SK-N-SH (cell line): Measurements from ENCODE around the gene AKR1C1. TPM values are rescaled to one million over a fixed set of nuclear protein-coding genes. Genes with fewer than 3 reads are reported as not detected.
"Not testable (repeated sequence)": the region's sequence is repeated elsewhere in the genome, so short reads cannot be mapped to it uniquely, and the experiment has no call there.

Source experiments
- CTCF ChIA-PET: fragments of 300-600, 350-600 bp; formaldehyde crosslinking; extraction: SDS; loops from one replicate; lab custom pipeline; 2021; lab: Yijun Ruan, JAX
- POLR2A ChIA-PET: fragments of 350-600 bp; sonication (Branson Sonifier 250); formaldehyde crosslinking; extraction: SDS; loops from one replicate; lab custom pipeline; 2020; ENCODE audit warnings: antibody characterized with exemption, inconsistent platforms; lab: Yijun Ruan, JAX
- DNase-seq: peaks from one replicate; pipeline ENCODE4 v3.0.0; 2012
- H2AFZ ChIP-seq: fragments of 200-600 bp; sonication (generic); 2 replicates; pipeline ENCODE4 v1.8.1; 2016; ENCODE audit warnings: antibody characterized with exemption, mild to moderate bottlenecking, low read depth
- H3F3A ChIP-seq: fragments of 200-600 bp; sonication (generic); replicated peaks from 2 replicates; pipeline ENCODE3; 2016; ENCODE audit warnings: antibody characterized with exemption, mild to moderate bottlenecking; ENCODE audit not compliant: insufficient read depth
- H3K27ac ChIP-seq, 2 experiments: fragments of 200-500 bp in 1 of 2; fragments of 200-600 bp in 1 of 2; sonication (Bioruptor generic) in 1 of 2; sonication (generic), shearing (Covaris generic) in 1 of 2; 2 replicates each; pipeline versions ENCODE4 v1.5.1 to v1.6.1; 2014 to 2016; ENCODE audit warnings: low read depth in 2 of 2, inconsistent platforms in 1 of 2, low read length in 1 of 2, mild to moderate bottlenecking in 1 of 2, mixed read lengths in 1 of 2
- H3K27me3 ChIP-seq: fragments of 200-600 bp; sonication (generic), shearing (Covaris generic); 2 replicates; pipeline ENCODE4 v1.6.1; 2016; ENCODE audit warnings: mixed run types; ENCODE audit not compliant: insufficient read depth
- H3K36me3 ChIP-seq, 2 experiments: fragments of 200-500 bp in 1 of 2; fragments of 200-600 bp in 1 of 2; sonication (Bioruptor generic) in 1 of 2; sonication (generic) in 1 of 2; replicated peaks in 1 of 2; 2 replicates each; pipeline versions ENCODE3 to v1.5.1; 2014 to 2016; ENCODE audit warnings: low read length in 1 of 2, mild to moderate bottlenecking in 1 of 2; ENCODE audit not compliant: insufficient read depth in 2 of 2, control insufficient read depth in 1 of 2
- H3K4me1 ChIP-seq, 2 experiments: fragments of 200-500 bp in 1 of 2; fragments of 200-600 bp in 1 of 2; sonication (Bioruptor generic) in 1 of 2; sonication (generic), shearing (Covaris generic) in 1 of 2; 2 replicates each; pipeline versions ENCODE4 v1.5.1 to v1.6.1; 2014 to 2016; ENCODE audit warnings: low read depth in 1 of 2, low read length in 1 of 2, mixed run types in 1 of 2; ENCODE audit not compliant: insufficient read depth in 2 of 2, control insufficient read depth in 1 of 2
- H3K4me2 ChIP-seq: fragments of 200-600 bp; sonication (generic), shearing (Covaris generic); 2 replicates; pipeline ENCODE4 v1.6.1; 2017; ENCODE audit warnings: mixed run types
- H3K4me3 ChIP-seq, 2 experiments: fragments of 200-500 bp in 1 of 2; fragments of 200-600 bp in 1 of 2; sonication (Bioruptor generic) in 1 of 2; sonication (generic), shearing (Covaris generic) in 1 of 2; 2 replicates each; pipeline versions ENCODE4 v1.5.1 to v1.8.1; 2014 to 2016; ENCODE audit warnings: low read depth in 2 of 2, inconsistent platforms in 1 of 2, low read length in 1 of 2, mild to moderate bottlenecking in 1 of 2, mixed read lengths in 1 of 2, moderate library complexity in 1 of 2
- H3K79me2 ChIP-seq: fragments of 200-600 bp; sonication (generic); 2 replicates; pipeline ENCODE4 v1.8.1; 2017; ENCODE audit warnings: mild to moderate bottlenecking; ENCODE audit not compliant: insufficient read depth
- H3K9ac ChIP-seq: fragments of 200-600 bp; sonication (generic); 2 replicates; pipeline ENCODE4 v1.6.1; 2017; ENCODE audit warnings: mixed run types
- H3K9me2 ChIP-seq: fragments of 200-600 bp; sonication (generic); 2 replicates; pipeline ENCODE4 v1.6.1; 2017; ENCODE audit warnings: mixed run types
- H3K9me3 ChIP-seq: fragments of 200-600 bp; sonication (generic); 2 replicates; pipeline ENCODE4 v1.6.1; 2017; ENCODE audit warnings: mixed run types, mild to moderate bottlenecking, moderate library complexity
- H4K20me1 ChIP-seq: fragments of 200-600 bp; sonication (generic); 2 replicates; pipeline ENCODE4 v1.6.1; 2017; ENCODE audit warnings: mild to moderate bottlenecking, mixed run types; ENCODE audit not compliant: insufficient read depth
- ELF1 ChIP-seq: IDR thresholded peaks from 2 replicates; pipeline ENCODE4 v1.4.0; 2012
- EP300 ChIP-seq, 2 experiments: IDR thresholded peaks; 2 replicates each; pipeline versions ENCODE4 v1.4.0 to v1.6.1; 2012; ENCODE audit warnings: borderline replicate concordance in 1 of 2, low read depth in 1 of 2, low read length in 1 of 2
- FOSL2 ChIP-seq: IDR thresholded peaks from 2 replicates; pipeline ENCODE4 v1.4.0; 2012; ENCODE audit warnings: low read depth, mild to moderate bottlenecking, moderate library complexity, borderline replicate concordance
- GABPA ChIP-seq: IDR thresholded peaks from 2 replicates; pipeline ENCODE4 v1.4.0; 2012; ENCODE audit warnings: low read depth, mild to moderate bottlenecking
- JUND ChIP-seq: IDR thresholded peaks from 2 replicates; pipeline ENCODE4 v1.4.0; 2012
- NFIC ChIP-seq: IDR thresholded peaks from 2 replicates; pipeline ENCODE4 v1.4.0; 2012; ENCODE audit warnings: borderline replicate concordance
- NRF1 ChIP-seq: IDR thresholded peaks from 2 replicates; pipeline ENCODE4 v1.6.1; 2012; ENCODE audit warnings: low read depth, mild to moderate bottlenecking, low read length
- PBX3 ChIP-seq: IDR thresholded peaks from 2 replicates; pipeline ENCODE4; 2012
- RAD21 ChIP-seq: IDR thresholded peaks from 2 replicates; pipeline ENCODE4 v1.6.1; 2012; ENCODE audit warnings: mild to moderate bottlenecking, low read length
- SIN3A ChIP-seq: IDR thresholded peaks from 2 replicates; pipeline ENCODE4 v1.6.1; 2012; ENCODE audit warnings: low read depth, mild to moderate bottlenecking, low read length, moderate library complexity, borderline replicate concordance
- ZBTB33 ChIP-seq: IDR thresholded peaks from 2 replicates; pipeline ENCODE4 v1.4.0; 2012; ENCODE audit warnings: low read depth, borderline replicate concordance
- WGBS: methylation state at CpG from one replicate; pipeline ENCODE4 v1.1.6; 2017; ENCODE audit warnings: low lambda C conversion rate; 5-methylcytosine and 5-hydroxymethylcytosine counted together
- polyA plus RNA-seq, 3 experiments: library from polyadenylated mRNA; depleted of rRNA; stranded (reverse); fragments of >200 nt; gene quantifications; 2 replicates each; pipeline ENCODE4 v1.2.3, GENCODE V29; 2012

AKR1C1 gene
- polyA plus RNA-seq, 1 of the 3 experiments (the other 2 are of a cell fraction), result 1.3 TPM

DNA sequence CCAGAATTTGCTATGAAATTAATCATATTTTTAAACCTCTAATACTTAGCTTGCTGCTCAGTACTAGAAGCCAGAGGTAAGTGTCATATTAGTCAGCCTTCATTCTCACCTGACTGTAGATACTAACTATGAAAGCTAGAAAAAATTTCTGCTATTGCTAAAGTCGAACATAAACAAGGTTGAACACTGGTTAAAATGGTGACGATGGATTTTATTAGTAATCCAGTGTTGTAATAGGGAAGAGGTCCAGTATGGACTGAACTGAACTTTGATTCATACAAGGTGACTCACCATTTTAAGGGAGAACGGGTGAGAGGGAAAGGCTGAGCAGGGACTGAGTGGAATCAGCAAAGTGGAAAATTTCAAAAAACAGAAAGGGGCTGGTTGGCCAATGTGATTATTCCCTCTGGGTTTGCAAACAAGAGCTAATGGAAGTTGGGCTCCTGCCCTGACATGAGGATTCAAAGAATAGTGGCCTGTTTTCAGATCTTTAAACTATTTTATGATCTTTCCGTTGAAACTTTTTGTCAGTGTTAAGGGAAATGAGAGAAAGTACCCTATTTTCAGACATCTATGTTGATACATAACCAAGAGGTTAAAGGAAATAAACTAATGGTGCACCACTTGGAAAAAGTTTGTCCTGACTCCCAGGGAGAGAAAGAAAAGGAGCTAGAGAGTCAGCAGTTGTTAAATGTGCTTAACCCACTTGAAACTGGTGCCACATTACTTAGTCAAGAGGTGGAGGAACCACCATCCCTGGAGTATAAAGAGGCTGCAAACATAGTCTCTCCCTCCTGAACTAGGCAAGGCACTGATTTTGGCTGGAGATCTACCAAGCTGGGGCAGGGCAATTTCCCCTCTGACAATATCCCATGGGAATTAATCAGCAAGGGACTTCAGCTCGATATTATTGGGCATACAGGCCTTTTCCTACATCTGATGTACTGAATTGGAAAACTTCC, 15.3 kb upstream of the AKR1C1 start:
- H3K4me2 ChIP-seq, result no peak overlapping the region
- no peak for DNase-seq
- H3K9me2 ChIP-seq, result no peaks in the 10 kb centered on the region
- H3K79me2 ChIP-seq, result no peaks in the 10 kb centered on the region
- peak overlapping the region in 1 of 2 experiments; percentile 31; a peak in 1 of 4 replicates for H3K27ac ChIP-seq
- H2AFZ ChIP-seq, result 0 out of 2 replicates have a peak overlapping the region, but pooled peaks have one; percentile 16
- H3K36me3 ChIP-seq, result no peaks in the 10 kb centered on the region
- TF ChIP-seq EP300 (IDR thresholded peaks at IDR 0.05; ENCODE audit: borderline replicate concordance in 1 of 2, low read depth in 1 of 2, low read length in 1 of 2) (no peak), JUND (peak; percentile 10; the same call in 1 of the 2 replicates), GABPA (no peak), NFIC (no peak), ZBTB33 (no peak), RAD21 (no peak), SIN3A (no peak), FOSL2 (peak; percentile 40; the same call in 1 of the 2 replicates), ELF1 (no peak), PBX3 (no peak), NRF1 (no peak)
- no peaks in the 10 kb centered on the region for H4K20me1 ChIP-seq
- no peak overlapping the region for H3K4me3 ChIP-seq
- no peaks in the 10 kb centered on the region for H3K9me3 ChIP-seq
- no peaks in the 10 kb centered on the region for H3F3A ChIP-seq
- 18% methylated on average over 5 of the region's 5 CpGs for WGBS
- ChIA-PET CTCF (interaction anchor here (1.5 kb wide), 2 partner anchors 15 to 98 kb away, joined by 4 to 7 read pairs; no protein-coding TSS in a partner anchor), POLR2A (no interaction called here)
- H3K4me1 ChIP-seq, result peaks cover 0 to 8% of the 10 kb centered on the region in 2 experiments; a peak in 1 of 4 replicates
- no peak overlapping the region for H3K9ac ChIP-seq
- H3K27me3 ChIP-seq, result no peaks in the 10 kb centered on the region

GRCh38 chr10:4951512-4952162, 11.6 kb upstream of the AKR1C1 start:
- H3F3A ChIP-seq, H3K79me2 ChIP-seq, H3K4me2 ChIP-seq, H2AFZ ChIP-seq, H3K27me3 ChIP-seq, H3K9me2 ChIP-seq, H3K27ac ChIP-seq, DNase-seq, POLR2A ChIA-PET, CTCF ChIA-PET, H3K9me3 ChIP-seq, H3K9ac ChIP-seq, H3K4me1 ChIP-seq, H3K36me3 ChIP-seq, H4K20me1 ChIP-seq, H3K4me3 ChIP-seq: not testable (repeated sequence)
- WGBS, result 48% methylated on average over 5 of the region's 5 CpGs
